ENCODE data around the gene ZIC1.

The ZIC1 gene

DNA sequence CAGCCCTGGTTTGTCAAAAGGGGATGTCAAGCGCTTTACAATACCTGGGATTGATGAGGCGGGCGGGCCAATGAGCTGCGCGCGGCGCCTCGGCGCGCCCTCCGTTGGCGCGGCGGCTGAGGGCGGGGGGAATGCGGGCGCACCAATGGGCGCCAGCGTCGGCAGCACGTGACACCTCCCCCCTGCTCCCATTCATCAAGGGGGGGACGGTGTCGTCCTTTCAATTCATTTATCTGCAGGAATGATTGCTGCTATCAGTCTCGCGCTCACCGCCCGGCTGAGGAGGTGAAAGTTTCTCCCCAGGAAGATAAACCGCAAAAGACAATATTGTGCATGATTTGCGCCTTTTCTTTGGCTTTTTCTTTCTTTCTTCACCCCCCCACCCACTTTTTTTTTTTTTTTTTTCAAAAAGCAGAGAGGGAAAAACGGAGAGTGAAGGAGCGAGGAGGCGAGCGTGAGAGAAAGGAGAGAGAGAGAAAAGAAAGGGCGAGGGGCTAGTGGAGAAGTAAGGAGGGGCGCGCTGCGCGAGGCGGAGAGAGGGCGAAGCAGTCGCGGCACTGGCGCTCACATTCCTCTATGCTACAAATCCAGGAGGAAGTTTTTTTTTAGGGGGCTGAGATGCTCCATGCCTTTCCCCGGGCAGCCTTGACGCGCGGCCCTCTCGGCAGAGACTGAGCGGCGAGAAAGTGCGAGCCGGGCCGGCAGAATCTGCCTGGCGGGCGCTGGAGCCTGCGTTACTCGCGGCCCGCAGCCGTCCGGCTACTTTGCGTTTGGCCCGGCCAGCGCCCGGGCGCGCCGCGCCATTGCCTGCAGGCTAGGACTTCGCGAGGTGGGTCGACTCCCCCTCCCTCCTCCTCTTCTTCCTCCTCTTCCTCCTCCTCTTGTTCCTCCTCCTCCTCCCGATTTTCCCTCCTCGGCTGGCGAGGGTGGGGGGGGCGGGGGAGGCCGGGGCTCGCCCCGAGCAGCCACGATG, at the start of gene ZIC1:
TSS of gene ZIC1 (plus strand) at position 223 of the 973 bp plus-strand sequence. CDS start at position 971, 748 bp downstream.
- no peak for DNase-seq

DNA sequence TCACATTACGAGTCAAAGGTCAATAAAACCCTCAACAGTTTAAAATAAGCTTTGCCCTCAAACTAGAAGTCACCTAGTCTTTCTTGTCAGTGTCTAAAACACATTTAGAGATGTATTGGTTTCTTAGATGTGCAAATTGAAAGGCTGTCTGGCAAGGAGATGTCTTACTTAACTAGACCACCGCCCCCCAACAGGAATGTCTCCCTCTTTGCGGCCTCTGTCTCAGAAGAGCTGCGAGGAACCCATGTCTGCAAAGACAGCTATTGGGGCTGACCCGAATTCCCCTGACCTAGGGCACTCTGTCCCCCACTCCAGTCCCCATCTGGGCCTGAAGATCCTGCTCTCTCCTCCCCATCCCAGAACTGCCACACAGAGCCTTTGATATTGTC, 49.1 kb upstream of the ZIC1 start:
- no peak for DNase-seq

GRCh38 chr3:147360646-147361453, 48.3 kb upstream of the ZIC1 start:
- no peak for DNase-seq

DNA sequence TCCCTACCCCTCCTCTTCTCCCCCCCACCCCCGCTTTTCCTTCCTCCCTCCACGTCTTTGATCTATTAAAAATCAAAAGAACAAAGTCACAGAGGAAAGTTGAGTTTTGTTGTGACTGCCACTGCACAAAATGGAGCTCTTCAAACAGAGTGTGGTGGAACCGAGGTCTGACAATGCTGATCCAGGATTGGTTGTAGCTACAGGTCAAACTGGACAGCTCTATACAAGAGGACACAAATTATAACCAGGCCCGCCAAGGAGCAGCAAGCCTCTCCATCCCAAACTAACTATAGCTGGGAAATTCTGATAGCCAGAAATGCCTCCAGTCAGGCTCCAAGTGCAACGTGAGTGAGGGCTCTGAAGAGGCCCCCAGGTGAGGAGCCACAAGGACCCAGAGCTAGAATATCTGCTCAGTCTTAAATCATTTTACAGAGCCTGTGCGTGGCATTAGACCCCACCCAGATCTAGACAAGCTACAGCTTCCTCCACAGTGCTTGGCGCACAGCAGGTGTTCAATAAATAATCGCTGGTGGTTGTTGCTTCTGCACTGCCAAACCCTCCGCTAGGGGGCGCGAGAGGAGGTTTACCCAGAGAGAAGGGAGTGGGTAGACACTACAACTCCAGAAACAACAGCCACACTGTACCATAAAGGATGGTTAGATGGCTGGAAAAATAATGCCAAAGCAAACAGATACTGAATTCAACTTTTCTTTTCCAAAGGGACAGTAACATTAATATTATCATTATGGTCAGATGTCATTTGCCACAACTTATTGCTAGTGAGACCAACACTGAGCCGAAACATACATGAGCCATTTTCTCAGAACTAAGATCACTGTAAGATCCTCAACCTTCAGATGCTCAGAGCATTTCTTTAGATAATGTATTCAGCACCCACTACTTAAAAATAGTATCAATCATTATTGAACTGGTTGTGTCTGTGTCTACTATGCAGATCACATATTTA, 47.4 kb upstream of the ZIC1 start:
- DNase-seq = no peak

DNA sequence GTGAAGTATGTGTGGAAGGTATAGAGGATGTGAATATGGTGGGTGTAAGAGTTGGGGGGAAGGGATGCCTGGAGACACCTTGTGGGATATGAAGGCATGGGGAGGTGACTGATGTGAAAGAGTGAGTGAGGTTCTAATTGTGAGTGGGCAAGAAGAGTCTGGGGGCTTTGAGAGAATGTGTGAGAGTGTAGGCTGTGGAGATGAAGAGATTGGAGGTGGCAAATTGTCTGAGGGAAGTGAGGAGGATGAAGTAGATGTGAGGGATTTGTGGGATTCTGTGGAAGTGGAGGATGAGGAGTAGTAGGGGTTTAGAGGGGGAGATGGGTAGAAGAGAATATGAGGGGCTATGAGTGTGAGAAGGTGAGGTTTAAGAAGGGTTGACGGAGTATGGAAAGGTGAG, 44.4 kb upstream of the ZIC1 start:
- no peak for DNase-seq

DNA sequence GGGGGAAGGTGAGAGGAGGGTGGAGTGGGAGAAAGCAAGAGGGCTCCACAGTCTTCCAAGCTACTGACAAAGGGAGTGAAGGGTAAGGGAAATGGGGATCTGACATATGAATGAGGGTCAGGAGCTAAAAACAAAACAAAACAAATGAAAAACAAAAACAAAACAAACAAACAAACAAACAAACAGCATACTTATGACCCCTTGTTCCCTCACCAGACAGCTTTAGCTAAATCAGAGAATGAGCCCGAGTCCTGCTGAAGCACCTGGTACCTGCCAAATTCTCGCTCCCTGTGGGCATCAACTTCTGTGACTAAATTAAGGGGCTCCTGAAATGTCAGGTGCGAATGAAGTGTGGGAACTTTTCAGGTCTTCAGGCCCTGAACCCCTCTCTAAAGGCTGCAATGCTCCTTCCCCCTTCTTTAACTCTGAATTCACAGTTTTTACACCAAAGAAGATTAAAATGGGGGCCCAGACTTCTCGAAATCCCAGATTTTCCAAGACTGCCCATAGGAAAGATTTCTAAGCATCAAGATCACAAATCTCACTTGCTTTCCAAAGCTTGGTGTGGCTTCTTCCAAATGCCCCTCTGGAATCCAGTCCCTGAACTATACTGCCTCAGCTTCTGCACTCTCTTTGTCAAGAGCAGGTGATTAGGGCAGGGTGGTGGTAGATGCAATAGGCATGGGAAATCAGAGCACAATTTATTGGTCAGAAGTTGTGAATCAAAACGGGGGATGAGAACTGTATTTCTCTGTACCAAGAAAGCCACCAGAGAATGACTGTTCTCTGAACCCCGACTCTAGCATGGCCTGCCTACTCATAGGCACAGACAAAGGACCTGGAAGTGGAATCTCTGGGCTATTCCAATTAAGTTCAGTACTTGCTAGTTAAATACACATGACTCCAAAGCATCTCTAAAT, 43.7 kb upstream of the ZIC1 start:
- no peak for DNase-seq

GRCh38 chr3:147367676-147368075, 41.5 kb upstream of the ZIC1 start:
- DNase-seq = no peak

GRCh38 chr3:147368151-147368550, 41.0 kb upstream of the ZIC1 start:
- DNase-seq = no peak

GRCh38 chr3:147368561-147369221, 40.5 kb upstream of the ZIC1 start:
- no peak for DNase-seq

DNA sequence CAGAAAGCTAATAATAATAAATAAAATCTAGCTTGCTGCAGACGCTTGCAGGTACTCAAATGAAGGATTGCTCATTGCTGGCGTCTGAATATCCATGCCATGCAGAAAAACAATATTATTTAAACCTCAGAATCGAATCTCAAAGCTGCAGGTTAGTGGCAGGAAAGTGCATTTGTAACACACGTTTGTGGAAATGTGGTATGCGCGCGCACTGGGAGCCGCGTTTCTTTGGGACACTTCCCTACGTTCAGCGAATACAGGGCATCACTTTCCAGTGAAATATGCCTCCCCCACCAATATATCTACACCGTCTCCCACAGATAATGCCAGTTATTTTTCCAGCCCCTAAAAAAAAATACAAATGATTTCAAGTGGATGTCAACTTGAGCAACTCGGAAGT, 39.9 kb upstream of the ZIC1 start:
- no peak for DNase-seq

DNA sequence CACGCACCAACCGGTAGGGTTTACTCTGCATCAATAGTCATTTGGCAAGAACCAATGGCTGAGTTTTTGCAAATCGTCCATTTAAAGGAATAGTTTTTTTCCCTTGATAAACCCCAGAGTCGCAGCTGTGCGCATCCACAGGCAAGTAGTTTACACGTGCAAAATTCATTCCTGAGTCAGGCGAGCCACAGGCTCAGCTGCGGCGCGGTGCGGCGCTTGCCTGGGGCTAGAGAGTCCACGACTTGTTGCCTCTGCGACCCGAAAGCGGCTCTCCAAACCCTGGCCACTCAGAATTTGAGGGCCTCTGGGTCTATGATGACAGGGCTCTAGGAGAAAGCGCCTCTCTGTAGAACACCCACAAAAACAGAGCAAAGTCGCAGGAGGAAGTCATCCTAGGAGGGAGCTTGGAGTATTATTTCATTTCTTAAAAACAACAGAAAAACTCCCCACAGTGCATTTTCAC, 39.5 kb upstream of the ZIC1 start:
- DNase-seq = no peak

DNA sequence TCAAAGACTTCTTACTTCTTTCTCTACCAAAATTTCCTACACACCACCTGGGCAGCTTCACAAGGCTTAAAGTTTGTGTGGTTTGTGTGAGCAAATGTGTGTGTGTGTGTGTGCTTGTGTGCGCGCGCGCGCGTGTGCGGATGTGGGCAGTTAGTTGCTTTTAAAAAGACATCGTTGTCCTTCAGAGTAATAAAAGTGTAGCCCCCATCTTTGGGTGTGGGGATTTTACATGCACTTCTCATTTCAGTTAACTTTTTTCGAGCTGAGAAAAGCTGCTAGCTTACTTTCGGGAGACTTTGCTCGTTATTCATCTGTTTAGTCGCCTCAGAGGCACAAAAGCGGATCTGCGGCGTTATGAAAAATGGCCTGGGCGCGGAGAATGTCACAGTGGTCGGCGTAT, 38.8 kb upstream of the ZIC1 start:
- no peak for DNase-seq

DNA sequence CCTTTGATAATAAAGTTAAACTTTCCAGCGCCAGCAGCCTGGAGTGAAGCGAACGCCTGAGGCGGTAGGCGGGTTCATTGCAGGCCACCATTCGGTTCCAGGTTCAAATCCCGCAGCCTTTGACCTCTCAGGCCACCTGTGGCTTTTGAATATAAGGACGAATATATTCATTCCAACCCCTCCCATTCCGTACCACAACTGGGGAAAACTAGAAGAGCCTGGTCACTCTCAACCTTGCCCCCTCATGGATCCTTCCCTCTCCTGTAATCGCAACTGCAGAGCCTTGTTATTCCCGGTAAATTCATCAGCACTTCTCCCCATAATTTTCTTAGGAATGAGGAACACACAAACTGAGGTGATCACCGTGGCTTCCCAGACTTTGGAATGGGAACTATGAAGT, 38.0 kb upstream of the ZIC1 start:
- DNase-seq = no peak

DNA sequence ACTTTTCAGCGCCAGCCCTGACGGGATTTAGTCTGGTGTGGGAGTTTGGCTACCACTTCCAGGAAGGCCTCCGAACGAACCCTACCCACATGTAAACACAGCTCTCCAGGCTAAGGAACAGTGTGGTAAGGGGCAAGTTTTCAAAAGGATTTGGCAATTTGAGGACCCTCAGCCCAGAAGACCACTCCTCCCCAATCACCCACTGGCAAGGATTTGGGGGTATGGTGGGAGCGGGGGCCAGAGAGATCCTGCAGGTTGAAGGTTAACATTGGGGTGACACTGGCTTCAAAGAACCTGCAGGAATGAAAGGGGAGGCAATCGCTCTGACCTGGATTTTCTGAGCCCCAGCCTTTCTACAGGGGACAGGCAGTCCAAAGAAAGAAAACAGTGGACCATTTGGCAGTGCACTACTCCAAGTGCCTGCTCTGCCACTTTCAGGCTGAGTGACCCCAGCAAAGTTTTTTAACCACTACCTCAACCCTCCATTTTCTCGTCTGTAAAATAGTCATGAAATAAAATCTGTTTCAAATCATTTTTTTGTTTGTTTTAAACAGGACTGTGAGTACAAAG, 37.3 kb upstream of the ZIC1 start:
- DNase-seq = no peak

GRCh38 chr3:147372525-147373027, 36.6 kb upstream of the ZIC1 start:
- no peak for DNase-seq

DNA sequence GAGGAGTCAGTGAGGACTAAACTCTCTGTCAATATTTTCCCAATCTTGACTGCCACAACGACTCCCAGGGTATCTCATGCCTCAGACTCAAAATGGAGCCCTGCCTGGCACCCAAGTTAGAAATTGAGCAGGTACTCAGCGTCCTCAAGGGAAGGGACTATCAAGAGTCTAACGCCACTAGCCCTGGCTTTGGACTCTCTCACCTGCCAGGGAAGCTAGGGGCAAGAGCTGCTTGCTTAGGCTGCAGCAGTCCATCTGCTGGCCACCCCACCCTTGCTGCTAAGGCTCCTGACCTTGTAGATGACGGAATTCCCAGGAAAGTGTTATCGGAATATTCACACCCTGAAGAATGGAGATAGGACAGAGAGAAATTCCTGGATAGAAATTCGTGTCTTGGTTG, 35.9 kb upstream of the ZIC1 start:
- DNase-seq = no peak

DNA sequence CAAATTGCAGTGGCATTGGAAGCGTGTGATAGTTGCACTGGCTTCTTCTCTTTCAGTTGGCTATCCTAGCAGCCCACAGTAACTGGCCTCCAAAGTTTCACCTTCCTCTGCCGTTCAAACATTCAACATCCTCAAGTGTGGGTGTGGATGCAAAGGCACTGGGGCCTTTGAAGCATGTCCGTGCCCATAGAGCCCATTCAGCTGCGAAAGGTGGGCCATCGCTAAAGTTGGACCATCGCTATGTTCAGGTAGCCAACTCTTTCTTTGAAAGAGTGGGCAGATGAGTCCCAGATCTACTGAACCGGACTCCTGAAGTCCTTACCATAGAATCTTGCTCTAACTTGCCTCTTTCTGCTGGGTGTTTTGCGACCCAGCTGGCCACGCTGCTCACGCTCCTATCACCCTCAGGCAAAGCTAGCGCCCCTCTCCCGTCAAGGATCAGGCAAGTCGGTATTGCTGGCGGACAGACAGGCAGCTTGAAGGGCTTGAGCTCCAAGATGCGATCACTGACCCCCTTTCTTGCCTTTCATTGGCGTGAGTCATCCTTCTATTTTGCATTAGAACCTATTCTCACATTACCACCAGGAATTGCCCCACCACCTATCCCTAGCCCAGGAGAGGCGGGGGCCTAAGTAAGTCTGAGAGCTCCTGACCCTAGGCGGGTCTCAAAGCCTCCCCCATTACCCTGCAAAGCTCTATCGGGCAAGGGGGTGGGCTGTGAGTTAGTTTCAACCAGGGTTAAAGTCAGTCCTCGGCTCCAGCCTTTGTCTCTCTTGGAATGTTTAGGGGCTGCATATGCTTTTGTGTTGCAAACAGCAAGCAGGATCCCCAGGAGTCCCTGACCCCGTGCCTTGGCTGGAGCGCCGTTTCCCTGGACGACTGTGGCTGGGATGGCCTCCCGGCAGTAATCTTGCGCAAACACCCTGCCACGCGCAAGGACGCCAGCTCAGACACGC, 31.5 kb upstream of the ZIC1 start:
- DNase-seq = no peak

DNA sequence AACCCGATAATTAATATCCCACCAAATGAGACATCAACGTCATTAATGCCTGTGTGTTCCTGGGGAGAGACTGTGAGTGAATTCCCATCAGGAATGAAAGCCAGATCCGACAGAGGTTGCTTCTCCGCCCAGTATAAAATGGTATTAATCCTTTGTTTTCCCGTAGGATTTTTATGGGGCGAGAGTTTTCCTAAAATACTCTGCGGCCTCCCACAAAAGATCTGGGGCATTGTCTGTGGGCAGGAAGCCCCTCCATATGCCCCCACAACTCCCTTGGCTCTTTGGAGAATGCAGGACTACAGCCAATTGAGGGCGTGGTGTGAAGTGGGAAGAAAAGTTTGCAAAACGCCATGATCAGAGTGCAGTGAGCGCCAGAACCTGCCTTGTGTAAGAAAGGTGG, 29.5 kb upstream of the ZIC1 start:
- DNase-seq = no peak

DNA sequence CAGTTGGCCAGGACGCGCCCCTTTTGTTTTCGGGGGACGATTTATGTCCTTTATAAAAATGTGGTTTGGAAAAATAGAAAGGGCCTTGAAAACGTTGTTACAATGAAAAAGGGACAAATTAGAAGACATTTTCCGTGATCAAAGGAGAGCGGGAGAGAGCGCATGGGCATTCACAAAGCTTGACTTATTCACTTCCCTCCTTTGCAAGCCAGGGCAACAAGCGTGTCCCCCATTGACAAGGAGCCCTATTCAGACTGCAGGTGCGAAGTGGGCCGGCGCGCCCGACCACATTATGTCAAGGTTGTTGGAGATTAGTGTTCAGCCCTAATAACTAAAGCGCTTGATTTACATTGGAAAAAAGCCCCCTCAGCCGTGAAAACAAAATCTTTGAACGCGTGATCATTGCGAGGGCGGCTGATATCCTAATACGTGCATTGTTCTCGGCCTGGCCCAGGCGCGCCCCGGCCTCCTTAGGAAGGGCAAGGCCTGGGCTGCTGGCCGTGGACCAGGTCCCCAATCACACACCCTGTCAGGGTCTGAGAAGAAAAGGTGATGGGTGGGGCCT, 28.7 kb upstream of the ZIC1 start:
- no peak for DNase-seq
